OCI-M2 (cell line): ENCODE results near the gene SPTB.
"Not testable (repeated sequence)": the region's sequence is repeated elsewhere in the genome, so short reads cannot be mapped to it uniquely, and the experiment has no call there.

Experiments
- DNase-seq: peaks from one replicate; lab custom pipeline; 2025; ENCODE audit not compliant: unreplicated experiment; lab: John Stamatoyannopoulos, UW

The SPTB gene

DNA sequence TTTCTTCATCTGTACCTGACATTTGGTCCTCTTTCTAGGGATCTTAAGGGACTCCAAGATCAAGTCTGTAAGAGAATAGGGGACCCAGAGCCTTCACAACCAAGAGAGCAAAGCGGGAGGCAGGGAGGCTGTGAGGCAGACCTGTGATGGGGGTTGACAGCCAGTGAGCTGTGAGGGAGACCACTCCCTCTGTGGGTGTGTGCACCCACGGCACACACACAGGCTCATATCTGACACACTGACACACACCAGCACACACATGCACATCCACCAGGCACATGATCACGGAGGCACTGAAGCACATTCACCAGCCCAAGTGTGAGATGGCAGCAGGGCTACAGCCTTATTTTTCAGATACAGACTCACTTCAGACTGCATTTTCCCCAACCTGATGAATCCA, 55.2 kb downstream of the SPTB start:
- no peak for DNase-seq

DNA sequence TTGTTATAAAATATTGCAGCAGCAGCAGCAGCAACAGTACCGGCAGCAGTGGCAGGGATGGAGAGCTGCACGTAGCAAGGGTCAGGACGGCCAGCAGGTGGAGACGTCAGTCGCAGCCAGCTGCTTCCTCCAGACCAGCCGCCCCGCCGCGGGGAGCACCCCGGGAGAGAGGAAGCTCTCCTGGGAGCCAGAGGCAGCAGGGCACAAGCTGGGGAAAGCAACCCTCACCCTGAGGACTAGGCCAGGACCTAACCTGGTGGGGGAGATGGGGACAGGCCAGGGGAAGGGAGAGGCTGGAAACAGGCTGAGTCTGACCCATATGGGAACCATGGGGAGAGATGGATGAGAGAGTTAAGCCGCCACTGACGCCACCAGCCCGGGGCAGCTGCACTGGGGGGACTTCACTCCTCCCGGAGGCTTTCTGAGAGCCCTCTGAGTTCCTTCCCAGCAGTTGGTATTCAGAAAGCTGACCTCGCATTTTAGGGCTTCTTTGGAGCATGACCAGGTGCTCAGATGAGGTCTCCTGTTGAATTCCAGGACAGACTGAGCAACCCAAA, 56.3 kb downstream of the SPTB start:
- DNase-seq = peak; percentile 46

DNA sequence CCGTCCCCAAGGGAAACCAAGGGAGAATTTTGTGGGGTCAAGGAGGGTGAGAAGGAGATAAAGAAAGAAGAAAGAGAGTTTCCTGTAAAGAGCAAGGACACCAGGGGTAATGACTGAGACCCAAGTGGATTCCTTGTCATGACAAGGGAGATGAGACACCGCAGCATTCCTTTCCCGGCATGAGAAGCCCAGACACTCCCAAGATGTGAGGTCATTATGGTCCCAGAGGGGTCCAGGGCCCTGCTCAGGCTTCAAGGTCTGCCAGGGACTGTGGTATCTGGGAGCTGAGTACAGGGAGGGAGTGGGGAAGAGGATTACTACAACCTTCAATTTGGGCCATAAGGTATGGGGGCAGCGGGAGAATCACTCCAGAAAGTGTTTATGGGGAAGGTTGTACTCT, 58.1 kb downstream of the SPTB start:
- no peak for DNase-seq

DNA sequence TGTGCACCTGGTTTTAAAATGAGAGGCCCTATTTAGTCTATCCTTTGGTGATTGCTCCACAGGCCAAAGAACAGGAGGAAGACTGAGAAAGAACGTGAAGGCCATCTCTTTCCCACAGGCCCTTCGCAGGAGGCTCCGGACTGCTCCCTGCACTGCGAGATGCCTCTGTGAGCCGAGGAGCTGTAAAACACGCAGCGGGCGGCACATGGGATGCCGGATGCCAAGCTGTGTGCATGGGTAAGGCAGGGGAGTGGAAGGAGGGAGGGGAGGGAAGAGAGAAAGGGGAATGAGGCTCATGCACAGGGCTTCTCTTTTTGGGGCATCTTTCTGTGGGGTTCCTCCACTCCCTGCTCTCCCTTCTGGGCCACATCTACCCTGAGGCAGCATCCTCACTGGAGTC, 61.6 kb downstream of the SPTB start:
- DNase-seq = no peak

DNA sequence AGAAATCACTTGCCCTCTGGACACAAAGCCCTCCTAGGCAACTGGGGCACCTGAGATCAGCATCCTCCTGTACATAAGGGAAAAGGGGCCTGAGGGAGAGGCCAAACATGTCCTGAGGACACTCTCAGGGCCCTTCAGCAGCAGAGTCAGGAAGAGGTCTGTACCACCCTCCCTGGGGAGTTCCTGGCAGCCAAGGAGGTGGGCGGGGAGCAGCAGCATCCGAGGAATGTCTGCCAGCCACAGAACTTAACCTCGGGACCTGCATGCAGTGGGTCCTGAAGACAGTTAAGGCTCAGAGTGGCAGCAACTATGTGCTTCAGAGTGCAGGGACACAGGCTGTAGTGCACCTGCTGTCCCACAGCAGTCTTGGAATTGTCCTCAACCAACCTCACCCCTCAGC, 62.1 kb downstream of the SPTB start:
- DNase-seq = no peak

DNA sequence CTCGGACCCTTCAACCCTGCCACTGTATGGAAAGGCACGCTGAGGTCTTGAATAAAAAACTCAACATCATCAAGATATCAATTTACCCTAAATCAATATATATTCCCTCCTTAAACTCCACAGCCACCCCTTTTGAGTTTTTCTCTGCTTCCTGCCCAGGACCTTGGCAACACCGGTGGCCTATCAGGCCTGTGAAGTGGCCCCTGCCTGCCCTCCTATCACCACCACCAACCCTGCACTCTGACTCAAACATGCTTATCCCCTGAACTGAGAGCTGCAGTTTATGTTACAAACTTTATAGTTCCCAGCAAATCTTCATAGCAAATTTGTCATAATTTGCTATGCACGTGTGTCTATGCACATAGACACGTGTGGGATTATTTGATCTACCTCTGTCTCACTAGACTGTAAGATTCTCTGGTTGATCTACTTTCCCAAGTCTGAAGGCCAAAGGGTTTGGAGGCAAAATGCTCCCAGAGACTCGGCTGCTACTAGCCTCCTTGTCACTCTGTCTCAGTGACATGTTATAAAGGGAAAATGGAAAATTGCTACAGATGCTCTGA, 63.4 kb downstream of the SPTB start:
- no peak for DNase-seq

DNA sequence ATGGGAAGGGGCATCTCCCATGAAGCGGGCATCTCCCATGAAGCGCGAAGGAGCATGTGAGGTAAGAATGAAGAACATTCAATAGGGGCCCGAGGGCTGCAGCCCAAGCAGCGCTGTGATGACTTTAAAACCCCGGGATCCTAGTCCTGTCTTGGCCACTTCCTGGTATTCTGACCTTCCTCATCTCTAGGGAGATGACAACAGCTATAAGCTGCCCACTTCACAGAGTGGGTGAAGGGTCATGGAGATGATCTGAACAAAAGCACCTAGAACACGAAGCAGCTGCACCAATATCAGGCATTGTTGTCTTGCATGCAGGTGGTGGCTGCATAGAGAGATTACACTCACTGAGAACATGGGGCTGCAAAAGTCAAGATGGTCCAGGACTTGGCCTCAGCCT, 64.5 kb downstream of the SPTB start:
- no peak for DNase-seq

DNA sequence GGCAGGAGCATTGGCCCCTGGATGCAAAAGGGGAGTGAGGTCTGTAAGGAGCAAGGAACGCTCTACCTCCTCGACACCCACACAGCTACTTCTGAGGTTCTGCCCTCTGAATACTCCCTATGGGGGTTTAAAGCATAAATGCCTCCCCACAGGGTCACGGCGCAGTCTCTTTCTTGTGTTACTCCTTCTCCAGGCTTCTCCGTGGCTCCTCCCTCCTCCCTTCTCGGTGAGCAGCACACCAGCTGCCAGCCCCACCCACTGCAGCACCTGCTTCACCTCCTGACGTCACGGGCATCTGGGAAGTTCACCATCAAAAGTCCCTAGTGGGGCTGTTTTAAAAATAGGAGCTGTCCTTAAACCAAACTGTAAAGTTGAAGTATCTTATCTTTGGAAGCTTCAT, 67.3 kb downstream of the SPTB start:
- no peak for DNase-seq

DNA sequence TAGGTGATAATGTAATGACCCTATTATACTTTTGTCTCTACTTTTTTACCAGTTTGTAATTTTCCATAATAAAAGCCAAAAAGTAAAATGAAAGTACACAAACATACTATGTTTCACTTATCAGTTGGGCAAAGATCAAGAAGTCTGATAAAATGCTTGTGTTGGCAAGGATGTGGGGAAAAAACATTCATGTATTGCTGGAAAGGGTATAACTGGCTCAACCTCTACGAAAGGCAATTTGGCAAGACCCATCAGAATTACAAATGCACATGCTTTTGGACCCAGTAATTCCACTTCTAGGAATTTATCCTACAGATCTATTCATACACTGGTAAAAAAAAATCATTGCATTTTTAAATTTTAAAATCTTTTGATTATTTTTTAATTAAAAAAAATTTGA, 68.0 kb downstream of the SPTB start:
- no peak for DNase-seq

DNA sequence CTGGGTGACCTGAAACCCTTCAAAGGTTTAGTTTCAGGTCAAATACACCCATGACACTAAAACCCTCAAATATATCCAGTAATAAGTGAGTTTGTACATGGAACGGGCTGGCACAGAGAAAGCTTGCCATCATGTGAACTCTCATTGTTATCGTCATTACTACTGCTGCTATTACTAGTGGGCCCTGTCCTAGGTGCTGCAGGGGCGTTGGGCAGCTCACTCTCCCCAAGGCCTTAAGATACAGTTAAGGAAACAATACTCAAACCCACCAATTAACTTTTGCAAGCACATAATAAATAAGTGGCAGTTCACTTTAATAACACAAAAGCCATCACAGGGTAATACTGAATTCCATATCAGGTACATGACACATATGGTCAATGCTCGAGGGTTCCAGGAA, 71.3 kb downstream of the SPTB start:
- DNase-seq = no peak

DNA sequence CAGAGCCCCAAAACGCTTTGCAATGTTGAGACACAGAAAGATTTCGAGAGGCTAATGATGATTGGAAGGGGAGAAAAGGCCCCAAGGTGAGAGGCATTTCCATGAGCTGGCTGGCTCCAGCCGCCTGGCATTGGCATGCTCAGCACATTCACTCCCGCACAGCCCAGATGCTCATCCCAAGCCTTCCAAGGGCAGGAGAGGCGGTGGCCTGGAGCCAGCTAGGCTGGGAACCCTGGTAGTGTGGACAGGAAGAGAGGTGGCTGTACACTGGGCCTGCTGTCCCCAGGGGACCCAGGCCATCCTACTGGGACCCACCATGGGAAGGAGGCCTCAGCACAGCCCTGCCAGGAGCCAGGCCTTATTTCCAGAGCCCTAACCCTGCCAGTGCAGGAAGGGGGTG, 72.2 kb downstream of the SPTB start:
- no peak for DNase-seq

DNA sequence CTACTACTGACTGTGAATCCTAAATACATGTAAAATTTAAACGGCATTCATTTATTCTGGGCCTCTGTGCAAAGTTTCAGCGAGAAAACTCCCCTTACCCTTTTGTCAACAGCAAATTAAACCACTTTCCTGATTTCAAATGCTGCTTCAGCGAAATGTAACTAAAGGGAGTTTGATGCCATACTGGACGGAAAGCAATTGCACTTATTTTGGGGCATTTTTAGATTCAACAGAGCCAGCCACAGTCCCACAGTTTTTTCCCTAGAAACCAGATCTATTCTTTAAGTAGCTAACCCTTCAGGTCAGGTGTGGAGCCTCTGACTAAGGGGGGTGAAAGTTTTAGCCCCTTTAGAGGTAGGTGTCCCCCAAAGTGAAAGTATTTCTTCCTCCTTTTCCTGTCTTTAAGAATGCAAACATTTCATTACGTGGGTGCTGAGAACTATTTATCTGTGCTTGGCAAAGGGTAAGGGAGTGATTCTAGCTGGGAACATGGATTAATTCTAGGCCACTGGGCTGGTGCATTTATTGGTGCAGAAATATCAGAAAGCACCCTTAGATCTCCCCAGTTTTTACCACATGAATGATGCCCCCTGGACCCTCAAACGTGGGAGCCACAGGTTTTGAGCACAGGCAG, 72.7 kb downstream of the SPTB start:
- no peak for DNase-seq

DNA sequence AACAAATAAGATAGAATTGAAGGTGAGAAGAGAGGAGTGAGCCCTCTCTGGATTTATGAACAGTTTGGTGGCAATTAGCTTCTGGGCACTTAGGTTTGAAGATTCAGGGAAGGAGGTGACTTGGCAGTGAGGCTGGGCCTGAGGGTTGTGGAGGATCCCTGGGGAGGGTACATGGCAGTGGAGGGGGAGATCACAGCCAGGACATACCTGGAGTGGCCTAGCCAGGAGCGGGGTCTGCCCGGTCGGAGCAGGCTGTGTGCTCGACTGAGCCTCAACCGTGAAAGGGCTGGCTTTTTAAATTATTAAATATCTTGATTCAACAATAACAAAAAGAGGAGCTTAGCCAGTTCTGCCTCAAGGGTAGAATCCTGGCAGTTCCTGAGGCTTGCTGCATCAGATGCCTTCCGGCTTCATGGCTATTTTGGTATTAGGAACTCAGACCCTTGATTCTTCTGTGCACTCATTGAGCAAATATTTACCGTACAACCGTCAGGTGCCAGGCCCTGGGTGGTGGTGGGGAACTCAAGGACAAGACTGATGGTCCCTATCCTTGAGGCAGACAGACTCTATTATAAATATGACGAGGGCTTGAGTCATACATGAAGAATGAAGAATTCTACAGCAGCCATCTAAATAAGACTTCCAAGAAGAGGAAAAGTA, 73.4 kb downstream of the SPTB start:
- no peak for DNase-seq

DNA sequence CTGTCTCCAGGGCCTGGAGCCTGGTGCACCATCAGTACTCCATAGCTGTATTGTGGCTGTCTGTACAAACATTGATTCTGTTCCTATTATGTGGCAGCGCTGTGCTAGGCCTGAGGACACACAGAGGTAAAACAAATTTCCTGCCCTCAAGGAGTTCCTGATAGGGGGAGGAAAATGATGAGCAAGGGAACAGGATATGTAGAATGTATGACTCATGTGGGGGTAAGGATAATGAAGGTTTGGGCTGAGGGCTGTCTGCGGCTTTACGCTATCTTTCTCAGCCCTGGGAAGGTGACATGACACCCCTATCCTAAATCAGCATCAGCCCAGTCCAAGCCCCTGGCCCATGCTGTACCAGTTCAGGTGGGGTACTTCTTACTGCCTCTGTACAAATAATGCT, 74.1 kb downstream of the SPTB start:
- DNase-seq = not testable (repeated sequence)

DNA sequence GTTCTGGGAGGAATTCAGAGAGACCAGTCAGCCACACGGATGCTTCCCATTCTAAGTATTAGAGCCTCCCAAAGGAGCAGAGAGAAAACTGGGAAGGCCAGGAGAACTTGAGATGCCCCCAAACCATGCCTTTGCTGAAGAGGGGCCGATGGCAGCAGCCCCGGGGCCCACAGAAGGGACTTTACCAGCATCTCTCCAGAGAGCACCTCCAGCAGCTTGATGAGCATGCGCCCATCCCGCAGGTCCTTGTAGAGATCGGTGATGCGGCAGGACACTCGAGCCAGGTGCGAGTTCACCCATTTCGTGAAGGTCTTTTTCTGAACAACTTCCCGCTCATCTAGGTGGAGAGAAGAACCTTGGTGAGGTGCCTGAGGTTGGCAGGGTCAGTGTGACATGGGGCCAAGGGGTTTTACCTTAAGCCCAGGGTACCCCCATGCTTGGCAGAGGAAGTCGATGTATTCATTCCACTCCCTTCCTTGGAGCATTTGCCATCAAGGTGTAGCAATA, 74.9 kb downstream of the SPTB start:
- DNase-seq = no peak

DNA sequence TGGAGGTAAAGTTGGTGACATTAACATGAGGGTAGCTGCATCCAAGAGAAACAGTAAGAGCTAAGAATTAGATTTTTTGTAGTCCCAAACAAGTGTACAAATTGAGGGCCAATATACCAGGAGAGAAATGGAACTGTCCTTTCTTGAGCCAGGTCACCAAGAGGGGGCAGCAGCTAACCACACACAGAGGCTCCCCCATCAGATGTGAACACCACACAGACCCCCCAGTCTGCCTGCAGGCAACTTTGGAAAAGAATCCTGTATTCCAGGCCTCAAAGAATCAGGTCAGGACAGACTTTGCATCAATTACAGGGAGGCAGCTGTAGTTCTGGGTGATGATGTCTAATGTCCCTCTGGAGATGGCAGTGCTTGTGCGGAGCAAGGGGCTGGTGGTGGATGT, 77.9 kb downstream of the SPTB start:
- no peak for DNase-seq

DNA sequence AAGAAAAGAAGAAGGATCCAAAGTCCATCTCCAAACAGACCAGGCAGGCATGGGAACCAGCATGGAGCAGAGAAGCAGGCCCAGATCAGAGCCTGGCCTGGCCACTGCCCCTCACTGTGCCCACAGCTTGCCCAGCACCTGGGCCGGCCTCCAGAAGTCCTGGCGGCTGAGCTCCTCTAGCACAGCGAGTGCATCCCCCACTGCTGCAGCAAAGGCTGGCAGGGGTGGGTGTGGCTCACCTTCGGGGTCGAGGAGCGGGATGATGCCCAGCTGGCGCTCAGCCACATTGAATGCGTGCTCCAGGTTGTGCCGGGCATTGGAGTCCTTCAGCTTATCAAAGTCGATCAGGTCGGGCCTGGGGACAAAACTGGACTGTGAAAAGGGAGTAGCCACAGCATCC, 78.7 kb downstream of the SPTB start:
- no peak for DNase-seq

DNA sequence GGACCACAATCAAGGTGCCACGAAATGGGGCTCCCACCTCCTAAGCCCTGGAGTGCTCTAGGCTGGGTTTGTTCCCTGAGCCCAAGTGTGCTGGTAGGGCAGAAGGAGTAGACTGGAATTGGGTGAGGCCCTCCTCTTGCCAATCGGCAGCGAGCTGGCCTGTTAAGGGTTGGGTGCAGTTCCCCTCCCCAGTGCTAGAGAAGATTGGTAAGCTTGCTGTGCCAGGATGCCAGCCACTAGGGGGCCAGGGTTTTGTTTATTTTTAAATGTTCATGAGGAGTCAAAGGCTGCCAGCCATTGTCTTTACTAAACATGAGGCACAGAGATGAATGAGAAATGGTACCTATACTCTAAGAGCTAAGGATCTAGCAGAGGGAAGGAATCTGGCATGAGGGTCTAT, 79.7 kb downstream of the SPTB start:
- no peak for DNase-seq

DNA sequence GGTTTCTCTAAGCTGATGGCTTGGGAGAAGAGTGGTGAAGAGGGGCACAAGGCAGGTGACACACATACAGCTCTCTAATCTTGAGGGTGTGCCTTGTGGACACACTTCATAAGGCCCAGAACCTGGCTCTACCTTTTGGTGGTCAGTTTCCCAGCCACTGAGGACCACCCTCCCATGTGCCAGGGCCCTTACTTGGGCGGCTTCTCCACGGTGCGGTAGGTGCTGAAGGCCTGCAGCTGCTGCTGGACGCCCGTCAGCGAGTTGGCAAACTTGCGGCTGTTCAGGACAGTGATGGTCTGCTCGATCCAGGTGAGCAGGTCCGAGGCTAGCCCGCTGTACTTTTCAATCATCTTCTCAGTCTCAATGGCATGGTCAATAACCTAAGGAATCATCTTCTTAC, 80.2 kb downstream of the SPTB start:
- no peak for DNase-seq

DNA sequence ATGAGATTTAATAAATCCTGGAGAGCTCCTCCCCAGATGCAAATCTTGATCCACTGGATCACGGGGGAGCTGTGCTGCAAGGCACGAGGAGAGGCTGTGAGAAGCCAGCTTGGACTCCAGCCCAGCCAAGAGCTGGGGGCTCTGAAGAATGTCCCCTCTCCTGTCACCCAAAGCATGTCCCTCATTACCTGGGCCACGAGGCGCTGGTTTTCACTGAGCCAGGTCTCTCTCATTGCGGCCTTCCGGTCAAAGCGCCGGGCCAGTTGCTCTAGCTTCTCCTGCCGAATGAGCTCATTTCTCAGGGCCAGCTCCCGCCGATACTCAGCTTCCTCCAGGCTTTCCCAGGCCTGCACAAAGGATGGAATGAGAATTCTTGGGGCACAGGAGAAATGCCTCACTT, 83.3 kb downstream of the SPTB start:
- DNase-seq = no peak

DNA sequence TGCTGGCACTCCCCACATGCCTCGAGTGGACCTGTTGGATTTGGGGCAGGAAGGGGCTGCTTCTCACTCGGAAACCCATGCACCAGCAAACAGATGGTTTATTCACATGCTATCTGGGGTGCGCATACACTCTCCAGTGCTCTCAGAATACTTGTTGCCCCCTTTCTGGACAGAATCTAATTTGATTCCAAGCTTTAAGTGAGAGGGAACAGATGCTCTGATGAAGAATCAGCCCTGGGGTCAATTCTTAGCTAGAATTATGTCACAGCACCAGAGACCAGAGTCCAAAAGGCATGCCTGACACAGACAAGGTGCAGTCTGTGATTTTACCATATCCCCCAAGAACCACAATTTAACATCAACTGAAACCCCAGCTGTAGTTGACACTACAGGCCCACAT, 83.8 kb downstream of the SPTB start:
- DNase-seq = no peak

DNA sequence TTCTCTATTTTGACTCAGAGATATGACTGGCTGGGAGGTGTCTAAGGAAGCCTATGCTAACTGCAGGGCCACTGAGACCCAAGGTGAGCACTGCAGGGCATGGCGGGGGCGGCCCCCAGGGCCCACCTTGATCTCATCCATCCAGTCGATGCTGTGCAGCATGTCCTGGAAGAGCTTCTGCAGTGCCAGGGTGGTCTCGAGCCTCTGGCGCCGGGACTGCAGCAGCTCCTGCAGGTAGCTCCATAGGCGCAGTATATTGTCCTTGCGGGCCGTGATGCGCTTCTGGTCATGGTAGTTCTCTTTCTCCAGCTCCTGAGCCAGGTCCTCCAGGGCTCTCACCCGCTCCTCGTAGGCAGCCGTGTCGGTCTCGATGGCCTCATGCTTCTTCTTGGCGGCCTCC, 84.5 kb downstream of the SPTB start:
- no peak for DNase-seq
